ENCODE data around the gene MTOR. TPM values are rescaled to one million over a fixed set of nuclear protein-coding genes. Genes with fewer than 3 reads are reported as not detected.

Gene MTOR
- total and polyA plus RNA-seq, 10 of the 15 experiments (the other 5 are each of a cell fraction or from before 2014, with no cell fraction given): 6.6 to 41.8 (median 29.8) TPM

DNA sequence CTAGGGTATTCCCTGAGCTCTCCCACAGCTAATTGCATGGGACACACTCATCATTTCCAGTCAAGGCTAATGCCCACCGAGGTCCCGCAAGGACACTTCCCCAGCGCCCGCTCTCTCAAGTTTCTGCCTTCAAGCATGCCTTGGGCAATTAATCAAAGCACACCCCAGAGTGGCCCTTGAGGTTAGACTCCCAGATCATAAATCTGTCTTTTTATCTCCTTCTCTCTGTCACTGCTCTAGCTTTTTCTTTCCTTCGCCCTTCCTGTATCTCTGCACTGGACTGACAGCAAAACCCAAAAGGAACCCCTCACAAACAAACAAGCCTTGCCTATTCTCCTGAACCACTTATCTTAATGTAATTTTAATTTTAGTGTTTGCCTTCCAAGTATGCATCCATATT lies 154.8 kb downstream of the MTOR start (continued):
- TF ChIP-seq IRF5 (IDR thresholded peaks at IDR 0.05; ENCODE audit: borderline replicate concordance): no peak
- no peak for TF ChIP-seq ZNF217 (IDR thresholded peaks at IDR 0.05)
- no peak for TF ChIP-seq ZNF274 (IDR thresholded peaks at IDR 0.05; ENCODE audit: insufficient read depth, insufficient read length)
- no peak for TF ChIP-seq IRF3 (IDR thresholded peaks at IDR 0.05)
- TF ChIP-seq LARP7 (IDR thresholded peaks at IDR 0.05): no peak
- no peak for TF ChIP-seq KAT2A (conservative IDR thresholded peaks at IDR 0.05; ENCODE audit: control insufficient read depth, low read depth, low read length)
- no peak for TF ChIP-seq SIN3A (IDR thresholded peaks at IDR 0.05; ENCODE audit: low read depth, low read length)
- TF ChIP-seq SREBF1 (IDR thresholded peaks at IDR 0.05; ENCODE audit: low read length): no peak

DNA sequence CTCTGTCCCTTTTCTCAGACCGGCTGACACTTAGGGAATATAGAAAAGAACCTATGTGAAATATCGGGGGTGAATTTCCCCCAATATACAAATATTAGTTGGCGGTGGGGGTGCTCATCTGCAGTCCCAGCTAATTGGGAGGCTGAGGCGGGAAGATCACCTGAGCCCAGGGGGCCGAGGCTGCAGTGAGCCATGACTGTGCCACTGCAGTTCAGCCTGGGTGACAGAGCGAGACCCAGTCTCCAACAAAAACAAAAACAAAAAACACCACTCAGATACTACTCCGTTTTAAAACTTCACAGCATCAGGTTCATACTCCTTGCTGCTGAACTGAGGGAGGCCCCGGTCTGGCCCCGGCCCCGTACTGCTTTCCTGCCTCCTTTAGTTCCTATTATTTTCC lies 156.8 kb downstream of the MTOR start:
- no peak overlapping the region for H3K9ac ChIP-seq (ENCODE audit: control insufficient read depth, insufficient read depth, low read length)
- ChIA-PET RAD21 (ENCODE audit: unreplicated experiment) (no interaction called here), CTCF (no interaction called here), SMC1A (ENCODE audit: uncharacterized antibody, unreplicated experiment) (no interaction called here), POLR2A (no interaction called here)
- no peak for DNase-seq (ENCODE audit: low read depth, low spot score)
- no peaks in the 10 kb centered on the region for H4K20me1 ChIP-seq (ENCODE audit: control insufficient read depth, insufficient read depth)
- H3K27ac ChIP-seq (ENCODE audit: control insufficient read depth, insufficient read depth): no peak overlapping the region
- H3K79me2 ChIP-seq (ENCODE audit: control insufficient read depth, insufficient read depth, low read length): no peaks in the 10 kb centered on the region
- no peak for FAIRE-seq
- no peak overlapping the region for H2AFZ ChIP-seq (ENCODE audit: control insufficient read depth, low read depth, low read length)
- peaks cover 3 to 17% of the 10 kb centered on the region in 2 experiments for H3K36me3 ChIP-seq (ENCODE audit: control insufficient read depth in 2 of 2, insufficient read depth in 2 of 2, low read length in 1 of 2)
- intact Hi-C loops (cut with micrococcal nuclease; ENCODE audit: unreplicated experiment): no loop called here
- H3K4me3 ChIP-seq: no peak overlapping the region
- WGBS (ENCODE audit: insufficient coverage, insufficient replicate concordance, low lambda C conversion rate, missing lambda C conversion rate): 90% methylated on average over 10 of the region's 10 CpGs
- no peaks in the 10 kb centered on the region for H3K9me3 ChIP-seq (replicated peaks; ENCODE audit: control insufficient read depth, insufficient read depth, low read length)
- H3K4me2 ChIP-seq (ENCODE audit: control insufficient read depth, insufficient read depth): no peak overlapping the region
- H3K27me3 ChIP-seq (replicated peaks in 1 of 2; ENCODE audit: control insufficient read depth in 2 of 2, insufficient read depth in 2 of 2, low read length in 1 of 2): no peaks in the 10 kb centered on the region
- in situ Hi-C loops (cut with MboI): no loop called here
- no peaks in the 10 kb centered on the region for H3K4me1 ChIP-seq (ENCODE audit: control insufficient read depth, insufficient read depth, low read length)
- no peak for TF ChIP-seq ZNF217 (IDR thresholded peaks at IDR 0.05)
- no peak for TF ChIP-seq SIX5 (IDR thresholded peaks at IDR 0.05; ENCODE audit: low read depth, low read length, severe bottlenecking)
- no peak for TF ChIP-seq MEF2B (IDR thresholded peaks at IDR 0.05; ENCODE audit: partially characterized antibody, poor library complexity, severe bottlenecking)
- no peak for TF ChIP-seq SMAD5 (IDR thresholded peaks at IDR 0.05; ENCODE audit: low read depth)
- no peak for TF ChIP-seq ASH2L (IDR thresholded peaks at IDR 0.05; ENCODE audit: borderline replicate concordance, low read depth)
- TF ChIP-seq ZNF207 (IDR thresholded peaks at IDR 0.05; ENCODE audit: borderline replicate concordance): no peak
- no peak for TF ChIP-seq IRF3 (IDR thresholded peaks at IDR 0.05)
- no peak for TF ChIP-seq HDGF (IDR thresholded peaks at IDR 0.05)
- TF ChIP-seq, protein P1, sequence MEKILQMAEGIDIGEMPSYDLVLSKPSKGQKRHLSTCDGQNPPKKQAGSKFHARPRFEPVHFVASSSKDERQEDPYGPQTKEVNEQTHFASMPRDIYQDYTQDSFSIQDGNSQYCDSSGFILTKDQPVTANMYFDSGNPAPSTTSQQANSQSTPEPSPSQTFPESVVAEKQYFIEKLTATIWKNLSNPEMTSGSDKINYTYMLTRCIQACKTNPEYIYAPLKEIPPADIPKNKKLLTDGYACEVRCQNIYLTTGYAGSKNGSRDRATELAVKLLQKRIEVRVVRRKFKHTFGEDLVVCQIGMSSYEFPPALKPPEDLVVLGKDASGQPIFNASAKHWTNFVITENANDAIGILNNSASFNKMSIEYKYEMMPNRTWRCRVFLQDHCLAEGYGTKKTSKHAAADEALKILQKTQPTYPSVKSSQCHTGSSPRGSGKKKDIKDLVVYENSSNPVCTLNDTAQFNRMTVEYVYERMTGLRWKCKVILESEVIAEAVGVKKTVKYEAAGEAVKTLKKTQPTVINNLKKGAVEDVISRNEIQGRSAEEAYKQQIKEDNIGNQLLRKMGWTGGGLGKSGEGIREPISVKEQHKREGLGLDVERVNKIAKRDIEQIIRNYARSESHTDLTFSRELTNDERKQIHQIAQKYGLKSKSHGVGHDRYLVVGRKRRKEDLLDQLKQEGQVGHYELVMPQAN (conservative IDR thresholded peaks at IDR 0.05): no peak
- ATAC-seq: no peak
- no TSS peak for BruUV-seq (replicated peaks)
